Osteoblast (primary cell): ENCODE measurements around the gene KAT7. TPM values are rescaled to one million over a fixed set of nuclear protein-coding genes. Genes with fewer than 3 reads are reported as not detected.

Experiments
- DNase-seq: peaks from one replicate; pipeline ENCODE4 v3.0.0; 2011; ENCODE audit warnings: low spot score, mixed read lengths; ENCODE audit not compliant: insufficient read length; ENCODE audit errors: missing footprints
- H2AFZ ChIP-seq: 2 replicates; pipeline ENCODE4 v1.6.0; 2011; ENCODE audit warnings: mild to moderate bottlenecking, low read length
- H3K27ac ChIP-seq: 2 replicates; pipeline ENCODE4 v1.5.1; 2011; ENCODE audit warnings: mild to moderate bottlenecking, low read depth, low read length, moderate library complexity
- H3K27me3 ChIP-seq: 2 replicates; pipeline ENCODE4 v1.6.0; 2012; ENCODE audit warnings: mild to moderate bottlenecking, control low read depth, inconsistent platforms, low read length, moderate library complexity; ENCODE audit not compliant: insufficient read depth
- H3K36me3 ChIP-seq: 2 replicates; pipeline ENCODE4 v1.5.1; 2011; ENCODE audit warnings: mild to moderate bottlenecking, low read length, control low read depth, moderate library complexity; ENCODE audit not compliant: insufficient read depth
- H3K4me1 ChIP-seq: 2 replicates; pipeline ENCODE4 v1.5.1; 2011; ENCODE audit warnings: mild to moderate bottlenecking, low read length, control low read depth, moderate library complexity; ENCODE audit not compliant: insufficient read depth
- H3K4me2 ChIP-seq: 2 replicates; pipeline ENCODE4 v1.6.0; 2011; ENCODE audit warnings: mild to moderate bottlenecking, low read length; ENCODE audit not compliant: insufficient read depth
- H3K4me3 ChIP-seq: fragments of 200-600 bp; sonication (generic); 3 replicates; pipeline ENCODE4 v1.5.1; 2012; ENCODE audit warnings: mild to moderate bottlenecking, low read length, inconsistent platforms; ENCODE audit not compliant: insufficient read depth
- H3K79me2 ChIP-seq: 2 replicates; pipeline ENCODE4 v1.6.0; 2012; ENCODE audit warnings: mild to moderate bottlenecking, low read length, control low read depth, inconsistent platforms; ENCODE audit not compliant: insufficient read depth
- H3K9me3 ChIP-seq: 2 replicates; pipeline ENCODE4 v1.5.1; 2011; ENCODE audit warnings: low read depth, low read length, control low read depth
- H4K20me1 ChIP-seq: 2 replicates; pipeline ENCODE4 v1.6.0; 2012; ENCODE audit warnings: mild to moderate bottlenecking, low read length, control low read depth; ENCODE audit not compliant: insufficient read depth
- CTCF ChIP-seq: IDR thresholded peaks from 2 replicates; pipeline ENCODE4 v1.5.1; 2011; ENCODE audit warnings: mild to moderate bottlenecking, low read depth, low read length, moderate library complexity; ENCODE audit errors: extremely low read depth
- total RNA-seq: library from RNA; depleted of rRNA; stranded (reverse); fragments of >200 nt; gene quantifications from 2 replicates; pipeline ENCODE4 v1.2.3, GENCODE V29; 2012

KAT7 gene
- total RNA-seq, 1 donor = 51.4 TPM

GRCh38 chr17:49775546-49776260, 12.8 kb upstream of the KAT7 start:
- no peak for DNase-seq
- no peaks in the 10 kb centered on the region for H3K9me3 ChIP-seq
- H3K4me1 ChIP-seq = peaks cover 12% of the 10 kb centered on the region
- H3K27ac ChIP-seq = no peak overlapping the region
- H3K4me2 ChIP-seq = no peak overlapping the region
- no peak overlapping the region for H2AFZ ChIP-seq
- H3K27me3 ChIP-seq = no peaks in the 10 kb centered on the region
- H3K4me3 ChIP-seq = no peak overlapping the region
- no peaks in the 10 kb centered on the region for H4K20me1 ChIP-seq
- no peaks in the 10 kb centered on the region for H3K79me2 ChIP-seq
- TF ChIP-seq CTCF = no peak
- H3K36me3 ChIP-seq = no peaks in the 10 kb centered on the region

- Histone ChIP-seq H3K4me2 (no peak overlapping the region), H3K36me3 (no peaks in the 10 kb centered on the region), H3K4me3 (no peak overlapping the region), H3K27ac (no peak overlapping the region), H3K9me3 (no peaks in the 10 kb centered on the region), H4K20me1 (no peaks in the 10 kb centered on the region), H3K27me3 (no peaks in the 10 kb centered on the region), H3K79me2 (no peaks in the 10 kb centered on the region), H3K4me1 (peaks cover 12% of the 10 kb centered on the region), H2AFZ (no peak overlapping the region)
- TF ChIP-seq CTCF = no peak
- DNase-seq = no peak
These were observed 11.8 kb upstream of the KAT7 start for GRCh38 chr17:49776551-49777300.

- Histone ChIP-seq H2AFZ (no peak overlapping the region), H4K20me1 (no peaks in the 10 kb centered on the region), H3K27me3 (no peaks in the 10 kb centered on the region), H3K27ac (no peak overlapping the region), H3K79me2 (no peaks in the 10 kb centered on the region), H3K9me3 (no peaks in the 10 kb centered on the region), H3K4me1 (peaks cover 12% of the 10 kb centered on the region), H3K36me3 (no peaks in the 10 kb centered on the region), H3K4me2 (no peak overlapping the region), H3K4me3 (no peak overlapping the region)
- DNase-seq = no peak
- no peak for TF ChIP-seq CTCF
These were observed 10.9 kb upstream of the KAT7 start for GRCh38 chr17:49777563-49777962.

- H3K4me3 ChIP-seq = no peak overlapping the region
- no peaks in the 10 kb centered on the region for H4K20me1 ChIP-seq
- no peaks in the 10 kb centered on the region for H3K79me2 ChIP-seq
- peak overlapping the region; percentile 49 for H3K4me2 ChIP-seq
- no peaks in the 10 kb centered on the region for H3K27me3 ChIP-seq
- H3K4me1 ChIP-seq = peaks cover 22% of the 10 kb centered on the region
- H2AFZ ChIP-seq = peak overlapping the region; percentile 50
- H3K9me3 ChIP-seq = no peaks in the 10 kb centered on the region
- H3K36me3 ChIP-seq = no peaks in the 10 kb centered on the region
- peak overlapping the region; percentile 71 for H3K27ac ChIP-seq
- TF ChIP-seq CTCF = no peak
- DNase-seq = peak; percentile 19
These were observed 9.2 kb upstream of the KAT7 start for GRCh38 chr17:49779156-49779738.
